Stimulated activated CD4-positive, alpha-beta T cell treated with anti-CD3 and anti-CD28 coated beads, Interleukin-15, amount 100 ng/mL, for 48 hours (primary cell): ENCODE measurements around the gene STRA8.

ENCODE experiments used
- DNase-seq, 2 donors: peaks; one replicate each; pipeline ENCODE4 v3.0.0-alpha.2; 2020; ENCODE audit warnings: low read depth in 2 of 2

Gene STRA8

GRCh38 chr7:135238112-135238744 is 4.6 kb downstream of the STRA8 start:
- DNase-seq, result no peak

DNA sequence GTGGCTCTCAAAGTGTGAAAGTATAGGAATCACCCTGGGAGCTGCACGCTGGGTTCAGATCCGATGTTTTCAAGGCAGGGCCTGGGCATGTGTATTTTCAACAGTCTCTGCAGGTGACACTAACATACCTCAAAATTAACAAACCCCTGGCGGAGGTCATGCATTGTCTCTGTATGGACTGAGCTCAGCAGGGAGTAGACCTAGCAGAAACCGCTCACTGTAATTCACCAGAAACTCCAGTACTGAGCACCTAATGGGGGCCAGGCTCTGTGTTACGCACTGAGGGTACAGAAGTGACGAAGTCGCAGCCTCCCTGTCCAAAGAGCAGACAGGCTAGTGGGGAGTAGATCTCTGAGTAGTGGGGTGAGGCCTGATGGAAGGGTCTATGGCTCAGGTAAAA is 5.6 kb downstream of the STRA8 start:
- no peak for DNase-seq

DNA sequence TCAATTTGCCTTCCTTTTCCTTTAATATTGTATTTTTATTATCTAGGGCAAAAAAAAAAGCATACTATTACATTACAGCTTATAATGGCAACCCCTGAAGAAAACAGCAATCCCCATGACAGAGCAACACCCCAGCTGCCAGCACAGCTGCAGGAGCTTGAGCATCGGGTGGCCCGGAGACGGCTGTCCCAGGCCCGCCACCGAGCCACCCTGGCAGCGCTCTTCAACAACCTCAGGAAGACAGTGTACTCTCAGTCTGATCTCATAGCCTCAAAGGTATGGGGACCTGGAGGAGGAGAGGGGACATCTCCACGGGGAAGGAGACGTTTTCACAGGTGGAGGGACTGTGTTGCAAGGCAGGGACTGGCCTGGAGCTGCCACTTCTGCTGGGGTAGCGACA is 6.8 kb downstream of the STRA8 start:
- DNase-seq, result no peak

GRCh38 chr7:135242096-135242684 is 8.6 kb downstream of the STRA8 start:
- no peak for DNase-seq

- no peak for DNase-seq
These were observed 11.9 kb downstream of the STRA8 start for GRCh38 chr7:135245226-135246190.

GRCh38 chr7:135246191-135246825 is 12.7 kb downstream of the STRA8 start:
- DNase-seq, result no peak

- DNase-seq, result no peak
These were observed 14.3 kb downstream of the STRA8 start for GRCh38 chr7:135247746-135248471.

- no peak for DNase-seq
These were observed 14.9 kb downstream of the STRA8 start for GRCh38 chr7:135248546-135248945.

- DNase-seq, result no peak
These were observed 18.1 kb downstream of the STRA8 start for GRCh38 chr7:135251496-135252391.

GRCh38 chr7:135253851-135254771 is 20.5 kb downstream of the STRA8 start:
- no peak for DNase-seq

DNA sequence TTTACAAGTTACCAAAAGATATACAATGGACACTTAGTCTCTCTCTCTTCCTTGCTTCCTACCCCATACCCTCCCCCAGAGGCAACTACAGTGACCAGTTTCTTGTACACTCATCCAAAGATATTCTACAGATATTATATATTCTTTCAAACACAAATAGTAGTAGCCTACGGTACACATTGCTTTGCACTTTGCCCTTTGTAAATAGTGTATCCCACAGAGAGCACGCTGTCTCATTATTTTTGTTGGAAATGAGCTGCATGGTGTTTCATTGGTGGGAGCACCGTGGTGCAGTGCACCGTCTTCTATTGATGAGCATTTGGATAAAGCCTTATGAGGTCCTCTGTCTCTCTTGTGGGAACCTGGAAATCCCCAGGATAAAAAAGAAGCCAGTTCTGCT is 24.2 kb downstream of the STRA8 start:
- DNase-seq, result no peak

DNA sequence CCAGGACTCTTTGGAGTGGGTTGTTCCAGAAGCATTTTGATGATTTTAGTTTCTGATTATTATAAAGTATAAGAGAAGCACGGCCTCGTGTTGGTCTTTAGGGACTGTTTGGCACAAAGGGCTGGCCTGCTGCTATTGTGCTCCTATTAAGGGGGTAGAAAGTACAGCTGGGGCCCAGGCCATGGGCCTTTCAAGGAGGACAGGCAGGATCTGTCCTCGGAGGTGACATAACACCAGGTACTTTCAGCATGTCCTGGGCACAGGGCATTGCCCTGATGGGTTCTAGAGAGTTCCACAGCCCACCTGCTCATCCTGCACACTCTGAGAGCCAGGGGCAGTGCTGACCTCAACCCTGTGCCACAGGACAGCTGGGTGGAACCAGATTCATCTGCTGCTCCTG is 24.9 kb downstream of the STRA8 start:
- DNase-seq, result no peak

- no peak for DNase-seq
These were observed 26.1 kb downstream of the STRA8 start for GRCh38 chr7:135259702-135260101.

DNA sequence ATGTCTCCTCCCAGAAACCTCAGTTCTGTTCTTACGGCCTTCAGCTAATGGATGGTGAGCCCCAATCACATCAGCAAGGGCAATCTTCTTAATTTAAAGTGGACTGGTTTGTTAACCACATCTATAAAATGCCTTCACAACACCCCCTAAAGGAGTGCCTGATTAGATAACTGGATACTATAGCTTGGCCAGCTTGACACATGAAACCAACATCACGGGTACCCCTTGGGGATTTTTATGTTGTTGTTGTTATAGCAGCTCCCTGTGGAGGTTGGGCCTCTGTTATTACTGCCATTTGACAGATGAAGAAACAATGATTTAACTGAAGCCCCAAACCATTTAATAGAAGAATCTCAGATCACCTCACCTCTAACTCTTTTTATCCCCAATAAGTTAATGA is 26.8 kb downstream of the STRA8 start:
- no peak for DNase-seq

- DNase-seq, result no peak
These were observed 27.5 kb downstream of the STRA8 start for GRCh38 chr7:135260930-135261721.

DNA sequence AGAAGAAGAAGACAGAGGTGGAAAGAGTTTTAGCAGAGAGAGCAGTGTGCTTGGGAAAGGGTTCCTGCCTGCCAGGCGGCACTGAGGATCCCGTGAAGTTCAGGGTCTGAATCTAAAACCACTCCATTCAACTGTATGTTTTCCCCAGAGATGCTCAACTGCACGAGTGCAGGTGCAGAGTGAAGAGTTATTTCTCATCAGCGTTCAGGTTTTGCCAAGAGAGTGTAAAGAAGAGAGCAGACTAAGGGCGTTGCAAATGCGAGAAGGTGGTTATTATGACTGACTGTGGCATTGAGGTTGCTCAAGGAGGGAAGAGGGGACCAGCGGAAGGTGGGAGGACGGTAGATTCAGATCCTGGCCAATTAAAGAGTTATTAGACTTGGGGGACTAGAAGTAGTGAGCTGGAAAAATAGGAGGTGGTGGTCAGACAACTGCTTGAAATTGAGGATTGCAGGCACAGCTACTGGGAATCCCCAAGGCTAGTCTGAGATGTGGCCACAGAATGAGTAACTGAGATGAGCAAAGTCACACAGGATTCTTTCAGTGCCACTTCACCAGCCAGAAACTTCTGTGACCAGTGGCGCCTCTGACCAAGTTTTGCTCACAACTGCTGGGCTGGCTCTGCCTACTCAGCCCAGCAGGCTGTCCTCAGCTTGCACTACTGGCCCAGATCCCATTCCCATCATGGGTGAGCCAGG is 29.1 kb downstream of the STRA8 start:
- no peak for DNase-seq

DNA sequence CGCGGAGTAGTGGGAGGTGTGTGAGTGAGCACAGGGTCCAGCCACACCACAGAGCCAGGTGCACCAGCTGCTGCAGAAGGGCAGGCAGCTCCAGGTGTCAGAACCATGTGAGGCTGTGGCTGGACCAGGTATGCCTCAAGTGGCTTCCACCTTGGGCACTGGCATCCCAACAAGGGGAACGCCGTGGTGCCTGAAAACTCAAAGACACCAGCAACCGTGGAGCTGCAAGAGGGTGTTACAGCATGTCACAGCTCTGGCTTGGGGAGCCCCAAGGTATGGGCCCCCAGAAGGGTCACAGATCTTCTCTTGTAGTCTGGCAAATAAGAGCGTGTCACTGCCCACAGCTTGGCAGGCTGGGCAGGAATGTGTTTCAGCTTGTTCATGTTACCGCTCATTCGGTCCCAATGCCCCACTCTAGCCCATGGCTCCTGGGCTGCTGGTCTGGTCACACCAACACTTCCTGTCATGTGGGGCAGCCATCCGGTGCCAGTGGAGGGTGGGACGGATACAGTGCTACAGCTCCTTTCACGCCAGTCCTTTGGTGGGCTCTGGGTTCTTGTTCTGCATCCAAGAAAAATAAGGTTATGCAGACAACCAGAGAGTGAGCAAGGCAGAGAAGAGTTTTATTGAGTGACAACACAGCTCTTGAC is 29.8 kb downstream of the STRA8 start:
- DNase-seq, result no peak

- no peak for DNase-seq
These were observed 32.0 kb downstream of the STRA8 start for GRCh38 chr7:135265637-135266036.
